GM12878 (cell line): Measurements from ENCODE around the gene AFG1L. TPM values are rescaled to one million over a fixed set of nuclear protein-coding genes. Genes with fewer than 3 reads are reported as not detected.

Source experiments
- ATAC-seq: fragments of 200-7000 bp; cut with Tn5 transposase; 3 replicates; pipeline ENCODE4 v1.9.1; 2020; ENCODE audit warnings: mild to moderate bottlenecking, moderate library complexity
- BruUV-seq: library from RNA; stranded (reverse); fragments of 400-500 nt; replicated peaks from 2 replicates; lab custom pipeline; 2021; lab: Mats Ljungman, UMichigan
- CTCF ChIA-PET: fragments of 300-600 bp; sonication (Branson Sonifier 250); formaldehyde crosslinking; extraction: SDS; loops from one replicate; lab custom pipeline; 2021; ENCODE audit warnings: inconsistent platforms; lab: Yijun Ruan, JAX
- POLR2A ChIA-PET: fragments of 350-600 bp; formaldehyde crosslinking; extraction: SDS; loops from one replicate; lab custom pipeline; 2021; ENCODE audit warnings: inconsistent platforms; lab: Charles Lee
- RAD21 ChIA-PET: fragments of 300-600 bp; sonication (Branson Sonifier 250); formaldehyde crosslinking; loops from one replicate; lab custom pipeline; 2023; ENCODE audit warnings: antibody characterized with exemption; ENCODE audit not compliant: unreplicated experiment; lab: Charles Lee
- SMC1A ChIA-PET: fragments of 300-600 bp; sonication (Branson Sonifier 250); formaldehyde crosslinking; loops from one replicate; lab custom pipeline; 2023; ENCODE audit not compliant: unreplicated experiment, uncharacterized antibody; lab: Charles Lee
- DNase-seq: peaks from one replicate; pipeline ENCODE4 v3.0.0-alpha.2; 2011; ENCODE audit warnings: low read depth, low spot score
- FAIRE-seq: peaks from 3 replicates; lab custom pipeline; 2011; peaks lifted over from hg19 to GRCh38; lab: Jason Lieb, UNC
- H2AFZ ChIP-seq: 2 replicates; pipeline ENCODE4 v1.6.0; 2011; ENCODE audit warnings: low read depth, low read length, control low read depth; ENCODE audit not compliant: control insufficient read depth
- H3K27ac ChIP-seq: 2 replicates; pipeline ENCODE4 v1.5.1; 2011; ENCODE audit warnings: control low read depth; ENCODE audit not compliant: control insufficient read depth, insufficient read depth
- H3K27me3 ChIP-seq, 2 experiments: replicated peaks in 1 of 2; 2 replicates each; pipeline versions ENCODE4 v1.6.0 to v1.6.1; 2011; ENCODE audit warnings: low read length in 1 of 2; ENCODE audit not compliant: control insufficient read depth in 2 of 2, insufficient read depth in 2 of 2
- H3K36me3 ChIP-seq, 2 experiments: 2 replicates each; pipeline ENCODE4 v1.5.1; 2011; ENCODE audit warnings: low read length in 1 of 2; ENCODE audit not compliant: control insufficient read depth in 2 of 2, insufficient read depth in 2 of 2
- H3K4me1 ChIP-seq: 2 replicates; pipeline ENCODE4 v1.6.1; 2011; ENCODE audit warnings: mild to moderate bottlenecking, low read length, moderate library complexity, mixed read lengths; ENCODE audit not compliant: control insufficient read depth, insufficient read depth
- H3K4me2 ChIP-seq: 2 replicates; pipeline ENCODE4 v1.6.0; 2011; ENCODE audit warnings: control low read depth; ENCODE audit not compliant: control insufficient read depth, insufficient read depth
- H3K4me3 ChIP-seq: fragments of 200-600 bp; sonication (generic); 2 replicates; pipeline ENCODE4 v1.5.1; 2016
- H3K79me2 ChIP-seq: 2 replicates; pipeline ENCODE4 v1.6.0; 2011; ENCODE audit warnings: low read length; ENCODE audit not compliant: control insufficient read depth, insufficient read depth
- H3K9ac ChIP-seq: 2 replicates; pipeline ENCODE4 v1.8.0; 2011; ENCODE audit warnings: low read length, control low read depth, mixed read lengths; ENCODE audit not compliant: control insufficient read depth, insufficient read depth
- H3K9me3 ChIP-seq: replicated peaks from 3 replicates; pipeline ENCODE4 v1.5.1; 2011; ENCODE audit warnings: mild to moderate bottlenecking, low read length; ENCODE audit not compliant: control insufficient read depth, insufficient read depth
- H4K20me1 ChIP-seq: 2 replicates; pipeline ENCODE4 v1.6.0; 2011; ENCODE audit not compliant: control insufficient read depth, insufficient read depth
- ATF7 ChIP-seq: fragments of 450-650 bp; IDR thresholded peaks from 2 replicates; pipeline ENCODE4 v1.6.1; 2016; ENCODE audit warnings: low read depth, mild to moderate bottlenecking
- CEBPB ChIP-seq, 2 experiments: fragments of 150-350 bp in 1 of 2; IDR thresholded peaks; 2 replicates each; pipeline ENCODE4 v1.6.1; 2012 to 2014; ENCODE audit warnings: low read depth in 2 of 2, low read length in 2 of 2, borderline replicate concordance in 1 of 2, inconsistent platforms in 1 of 2
- CUX1 ChIP-seq: IDR thresholded peaks from 2 replicates; pipeline ENCODE4 v1.6.1; 2012; ENCODE audit warnings: improper control_type of control experiment, low read depth, low read length; ENCODE audit not compliant: insufficient replicate concordance
- HDAC6 ChIP-seq: fragments of 200-600 bp; sonication (generic); IDR thresholded peaks from one replicate; pipeline ENCODE4 v1.8.0; 2017; ENCODE audit warnings: antibody characterized with exemption; ENCODE audit not compliant: unreplicated experiment
- HSF1 ChIP-seq: fragments of 150-350 bp; IDR thresholded peaks from 2 replicates; pipeline ENCODE4 v1.6.1; 2014; ENCODE audit warnings: mild to moderate bottlenecking, low read depth, low read length
- JUNB ChIP-seq: IDR thresholded peaks from 2 replicates; pipeline ENCODE4 v1.6.1; 2016; ENCODE audit warnings: antibody characterized with exemption, mild to moderate bottlenecking
- KAT2A ChIP-seq: conservative IDR thresholded peaks from 2 replicates; pipeline ENCODE4 v1.6.1; 2011; ENCODE audit warnings: low read depth, low read length; ENCODE audit not compliant: control insufficient read depth
- KDM1A ChIP-seq: fragments of 200-600 bp; sonication (generic); IDR thresholded peaks from 2 replicates; pipeline ENCODE4 v1.6.1; 2016; ENCODE audit warnings: borderline replicate concordance
- MTA3 ChIP-seq: IDR thresholded peaks from 2 replicates; pipeline ENCODE4 v1.6.1; 2012; ENCODE audit warnings: low read length, inconsistent platforms, borderline replicate concordance
- MXI1 ChIP-seq: fragments of 150-350 bp; IDR thresholded peaks from 2 replicates; pipeline ENCODE4 v1.6.1; 2011; ENCODE audit warnings: low read depth, mild to moderate bottlenecking, inconsistent platforms, low read length, improper control_type of control experiment
- NR2F1 ChIP-seq: fragments of 450-650 bp; conservative IDR thresholded peaks from 2 replicates; pipeline ENCODE4 v1.6.1; 2017; ENCODE audit warnings: mild to moderate bottlenecking
- PAX5 ChIP-seq: IDR thresholded peaks from 2 replicates; pipeline ENCODE4 v1.6.1; 2011; ENCODE audit warnings: low read depth, low read length, borderline replicate concordance
- RFX5 ChIP-seq: IDR thresholded peaks from 2 replicates; pipeline ENCODE4 v1.6.1; 2011; ENCODE audit warnings: low read depth, low read length, improper control_type of control experiment
- SMAD1 ChIP-seq: fragments of 450-650 bp; IDR thresholded peaks from 2 replicates; pipeline ENCODE4 v1.6.1; 2018; ENCODE audit warnings: mild to moderate bottlenecking, low read depth; ENCODE audit not compliant: partially characterized antibody
- SPI1 ChIP-seq: IDR thresholded peaks from 2 replicates; pipeline ENCODE4 v1.6.1; 2011; ENCODE audit warnings: low read depth, mild to moderate bottlenecking, low read length, moderate library complexity, borderline replicate concordance; ENCODE audit not compliant: insufficient read depth
- TARDBP ChIP-seq: IDR thresholded peaks from 2 replicates; pipeline ENCODE4 v1.6.1; 2016; ENCODE audit warnings: borderline replicate concordance
- ZBTB33 ChIP-seq: fragments of 450-650 bp; IDR thresholded peaks from 2 replicates; pipeline ENCODE4 v1.6.1; 2017; ENCODE audit warnings: mild to moderate bottlenecking
- WGBS: methylation state at CpG from one replicate; pipeline ENCODE4 v1.1.6; 2016; ENCODE audit warnings: low lambda C conversion rate; ENCODE audit not compliant: insufficient replicate concordance, insufficient coverage; ENCODE audit errors: missing lambda C conversion rate; 5-methylcytosine and 5-hydroxymethylcytosine counted together
- in situ Hi-C: fragments of 300-500 bp; cut with MboI; formaldehyde crosslinking; loops from 9 replicates; pipeline ENCODE4 v1.14.3; 2018; ENCODE audit warnings: mixed read lengths
- intact Hi-C: fragments of 100-400 bp; cut with micrococcal nuclease; formaldehyde crosslinking; loops from one replicate; pipeline ENCODE4 v1.14.2; 2022; ENCODE audit not compliant: unreplicated experiment
- polyA plus RNA-seq, 11 experiments: library from polyadenylated mRNA; depleted of rRNA in 4 of 11; unstranded in 6 of 11; stranded (reverse) in 5 of 11; fragments of >200 nt; fragmentation: Nextera tagmentation in 4 of 11; fragmentation: Illumina TruSeq in 1 of 11; extraction: Ambion mirVana in 4 of 11; extraction: Trizol in 1 of 11; gene quantifications; 1 replicate in 1 of 11; 2 replicates in 10 of 11; pipeline versions ENCODE4 v1.2.1 to v1.2.3, GENCODE V29; 2011 to 2016; ENCODE audit warnings: inconsistent platforms in 2 of 11, missing spikeins in 2 of 11, low read depth in 1 of 11
- total RNA-seq, 4 experiments: library from RNA; depleted of rRNA in 3 of 4; stranded (reverse); fragments of >200 nt in 3 of 4; fragmentation: Illumina TruSeq in 1 of 4; extraction: Trizol in 1 of 4; gene quantifications; 2 replicates each; pipeline versions ENCODE4 v1.2.1 to v1.2.3, GENCODE V29; 2013 to 2021

Gene AFG1L
- total and polyA plus RNA-seq, 10 of the 15 experiments (the other 5 are each of a cell fraction or from before 2014, with no cell fraction given): 2.3 to 9.0 (median 4.3) TPM

GRCh38 chr6:108432792-108433191 is 137.9 kb downstream of the AFG1L start:
- ChIA-PET SMC1A (no interaction called here), POLR2A (no interaction called here), CTCF (interaction anchor here (0.6 kb wide), 1 partner anchor 940 kb away, joined by 3 read pairs; no protein-coding TSS in a partner anchor), RAD21 (no interaction called here)
- intact Hi-C loops (no loop called here), in situ Hi-C loops (no loop called here)
- H2AFZ ChIP-seq: no peak overlapping the region
- H3K27ac ChIP-seq: no peak overlapping the region
- BruUV-seq: no TSS peak
- no peak overlapping the region for H3K4me3 ChIP-seq
- no peak overlapping the region for H3K9ac ChIP-seq
- no peaks in the 10 kb centered on the region for H4K20me1 ChIP-seq
- H3K4me2 ChIP-seq: no peak overlapping the region
- no peaks in the 10 kb centered on the region; the same call in 2 of the 3 replicates for H3K9me3 ChIP-seq
- no peak for FAIRE-seq
- 67% methylated on average over 3 of the region's 3 CpGs for WGBS
- no peak for DNase-seq
- H3K4me1 ChIP-seq: no peaks in the 10 kb centered on the region
- no peaks in the 10 kb centered on the region for H3K79me2 ChIP-seq
- H3K36me3 ChIP-seq: no peaks in the 10 kb centered on the region
- ATAC-seq: no peak
- no peaks in the 10 kb centered on the region for H3K27me3 ChIP-seq
- no peak for TF ChIP-seq CEBPB (IDR thresholded peaks at IDR 0.05; ENCODE audit: borderline replicate concordance in 1 of 2, low read depth in 2 of 2, low read length in 2 of 2)
- TF ChIP-seq CUX1: no peak
- no peak for TF ChIP-seq SPI1
- TF ChIP-seq TARDBP: no peak
- TF ChIP-seq ATF7: no peak
- no peak for TF ChIP-seq SMAD1
- no peak for TF ChIP-seq MXI1
- TF ChIP-seq KAT2A: no peak
- TF ChIP-seq KDM1A: no peak
- TF ChIP-seq NR2F1: no peak
- no peak for TF ChIP-seq HSF1
- no peak for TF ChIP-seq ZBTB33
- TF ChIP-seq RFX5: no peak
- no peak for TF ChIP-seq PAX5
- no peak for TF ChIP-seq JUNB
- no peak for TF ChIP-seq HDAC6
- TF ChIP-seq MTA3: no peak
